Measurements from ENCODE around the gene ARL6IP4. TPM values are rescaled to one million over a fixed set of nuclear protein-coding genes. Genes with fewer than 3 reads are reported as not detected.

ARL6IP4 gene
- total RNA-seq, 1 donor from 2014 or later: 150 TPM

DNA sequence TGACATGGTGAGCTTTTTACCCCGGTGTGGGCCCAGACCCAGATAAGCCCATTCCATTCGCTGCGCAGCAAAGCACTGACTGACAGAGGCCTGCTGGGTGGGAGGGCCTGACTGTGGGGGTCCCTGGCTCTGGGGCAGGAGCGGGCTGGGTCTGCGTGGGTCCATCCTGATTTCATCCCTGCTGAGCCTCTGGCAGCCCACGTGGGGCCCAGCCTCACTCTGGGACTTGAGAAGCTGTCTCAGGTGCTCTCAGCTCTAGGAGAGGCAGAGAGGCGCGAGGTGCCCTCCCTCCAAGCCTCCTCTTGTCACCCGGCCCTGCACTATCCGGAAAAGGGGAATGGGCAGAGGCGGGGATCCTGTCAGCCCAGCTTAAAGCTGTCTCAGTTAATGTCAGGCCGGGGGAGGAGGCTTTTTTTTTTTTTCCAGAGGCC is 15.1 kb upstream of the ARL6IP4 start:
- no peaks in the 10 kb centered on the region for H3K36me3 Mint-ChIP-seq (ENCODE audit: low read depth)
- intact Hi-C loops (cut with micrococcal nuclease): no loop called here
- H3K27ac Mint-ChIP-seq: no peak overlapping the region
- H3K4me3 Mint-ChIP-seq: peak overlapping the region; percentile 26
- no peaks in the 10 kb centered on the region for H3K27me3 Mint-ChIP-seq
- H3K4me1 Mint-ChIP-seq: peaks cover 4% of the 10 kb centered on the region
- H3K9me3 Mint-ChIP-seq: no peaks in the 10 kb centered on the region
- DNase-seq: no peak

DNA sequence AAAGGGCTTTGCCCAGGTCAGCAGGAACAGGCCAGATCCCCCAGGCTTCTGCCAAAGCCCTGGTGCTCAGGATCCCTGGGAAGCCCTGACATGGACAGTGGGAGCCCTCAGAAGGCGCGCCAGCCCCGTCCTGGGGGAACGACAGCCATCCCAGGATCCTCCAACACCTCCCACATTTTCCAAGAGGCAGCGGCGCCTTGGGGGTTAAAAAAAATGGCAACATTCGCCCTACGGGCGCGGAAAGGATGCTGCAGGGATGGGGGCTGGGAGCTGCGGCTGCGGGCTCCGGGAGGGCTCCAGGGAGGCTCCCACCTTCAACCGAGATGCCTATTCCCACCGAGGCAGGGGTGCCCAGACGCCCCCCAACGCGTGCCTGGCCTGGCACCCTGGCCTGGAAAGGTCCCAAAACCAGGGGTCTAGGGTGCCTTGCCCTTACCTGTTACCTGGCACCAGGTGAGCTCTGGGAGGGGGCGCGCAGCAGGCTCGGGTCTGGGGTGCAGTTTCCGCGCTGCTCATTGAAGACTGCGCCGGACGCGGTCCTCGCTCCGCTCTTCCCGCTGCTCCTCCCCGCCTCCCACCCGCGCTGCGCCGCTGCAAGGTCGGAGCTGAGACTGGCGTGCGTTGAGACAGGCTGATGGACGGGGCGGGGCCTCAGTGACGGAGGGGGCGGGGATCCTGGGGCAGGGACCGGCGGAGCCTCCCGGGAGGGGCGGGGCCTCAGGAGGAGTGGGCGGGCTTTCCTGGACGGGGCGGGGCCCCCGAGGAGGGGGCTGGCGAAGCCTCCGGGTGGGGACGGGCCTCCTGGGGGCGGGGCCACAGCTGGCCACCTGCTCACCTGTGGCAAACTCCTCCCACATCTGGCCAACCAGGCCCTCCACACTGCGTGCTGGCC is 14.4 kb upstream of the ARL6IP4 start, which contains the start of gene ABCB9:
TSS of gene ABCB9 (minus strand) at position 613 of the 892 bp plus-strand sequence. CDS start 6,228 bp downstream, outside the sequence.
- H3K4me3 Mint-ChIP-seq: peak within 1 kb of the TSS; percentile 69
- H3K36me3 Mint-ChIP-seq (ENCODE audit: low read depth): no peaks in the 10 kb centered on the region
- DNase-seq: peak; percentile 96
- no peaks in the 10 kb centered on the region for H3K9me3 Mint-ChIP-seq
- peaks cover 4% of the 10 kb centered on the region for H3K4me1 Mint-ChIP-seq
- intact Hi-C loops (cut with micrococcal nuclease): loop anchor here (1.0 kb wide), 1 partner anchor 8 kb away; no protein-coding TSS in a partner anchor
- no peaks in the 10 kb centered on the region for H3K27me3 Mint-ChIP-seq
- no peak within 1 kb of the TSS for H3K27ac Mint-ChIP-seq

DNA sequence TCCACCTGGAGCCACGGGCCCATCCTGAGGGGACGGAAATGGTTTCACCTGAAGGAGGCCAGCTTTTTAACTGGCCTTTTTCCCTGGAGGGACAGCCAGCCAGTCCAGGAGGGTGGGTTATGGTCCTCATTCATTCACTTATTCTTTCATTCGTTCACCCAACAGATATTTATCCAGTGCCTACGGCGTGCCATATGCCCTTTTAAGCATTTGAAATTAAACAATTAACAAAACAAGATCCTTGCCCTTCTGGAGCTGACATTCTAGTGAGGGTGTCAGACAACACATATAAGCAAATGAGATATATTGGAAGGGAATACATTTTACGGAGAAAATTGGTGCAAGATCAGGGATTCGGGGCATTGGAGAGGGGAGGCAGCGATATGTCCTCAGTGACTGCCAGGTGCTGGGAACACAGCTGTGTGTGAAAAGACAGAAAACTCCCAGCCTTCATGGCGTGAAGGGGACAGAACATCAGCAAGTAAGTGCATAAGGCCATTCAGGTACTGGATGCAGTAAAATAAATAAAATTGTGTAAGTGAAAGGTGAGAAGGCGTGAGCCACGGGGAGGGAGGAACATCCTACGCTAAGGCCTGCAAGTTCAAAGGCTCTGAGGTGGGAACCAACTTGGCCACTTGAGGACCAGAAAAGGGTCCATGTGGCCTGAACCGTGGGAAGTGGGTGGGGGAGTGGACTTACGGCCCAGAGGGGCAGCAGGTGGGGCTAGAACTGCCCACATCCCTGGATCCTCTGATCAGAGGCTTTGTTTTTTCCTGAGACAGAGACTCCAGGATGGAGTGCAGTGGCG is 13.5 kb upstream of the ARL6IP4 start:
- no peak for DNase-seq
- Mint-ChIP-seq H3K4me3 (no peak overlapping the region), H3K36me3 (ENCODE audit: low read depth) (no peaks in the 10 kb centered on the region), H3K27ac (no peak overlapping the region), H3K27me3 (no peaks in the 10 kb centered on the region), H3K9me3 (no peaks in the 10 kb centered on the region), H3K4me1 (peaks cover 4% of the 10 kb centered on the region)
- intact Hi-C loops (cut with micrococcal nuclease): loop anchor here (1.0 kb wide), 1 partner anchor 7 kb away; no protein-coding TSS in a partner anchor

DNA sequence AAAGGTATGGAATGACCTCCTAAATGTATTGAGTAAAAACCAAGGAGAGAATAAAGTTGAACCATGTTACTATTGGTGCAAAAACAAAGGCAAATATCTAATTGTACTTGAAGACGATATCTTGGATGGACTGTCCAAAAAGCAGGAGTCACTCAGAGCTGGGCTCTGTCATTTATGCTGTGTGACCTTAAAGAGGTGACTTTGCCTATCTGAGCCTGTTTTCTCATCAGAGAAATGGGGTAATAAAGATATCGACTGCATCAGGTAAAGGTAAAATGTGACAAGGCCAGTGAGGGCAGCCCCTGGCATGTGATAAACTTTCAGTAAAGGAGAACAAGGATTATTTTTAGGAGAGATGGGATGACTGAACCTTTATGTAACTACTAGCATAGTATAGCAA is 12.4 kb upstream of the ARL6IP4 start:
- intact Hi-C loops (cut with micrococcal nuclease): no loop called here
- Mint-ChIP-seq H3K27ac (no peak overlapping the region), H3K9me3 (no peaks in the 10 kb centered on the region), H3K27me3 (no peaks in the 10 kb centered on the region), H3K36me3 (ENCODE audit: low read depth) (no peaks in the 10 kb centered on the region), H3K4me1 (peaks cover 4% of the 10 kb centered on the region), H3K4me3 (no peak overlapping the region)
- no peak for DNase-seq

DNA sequence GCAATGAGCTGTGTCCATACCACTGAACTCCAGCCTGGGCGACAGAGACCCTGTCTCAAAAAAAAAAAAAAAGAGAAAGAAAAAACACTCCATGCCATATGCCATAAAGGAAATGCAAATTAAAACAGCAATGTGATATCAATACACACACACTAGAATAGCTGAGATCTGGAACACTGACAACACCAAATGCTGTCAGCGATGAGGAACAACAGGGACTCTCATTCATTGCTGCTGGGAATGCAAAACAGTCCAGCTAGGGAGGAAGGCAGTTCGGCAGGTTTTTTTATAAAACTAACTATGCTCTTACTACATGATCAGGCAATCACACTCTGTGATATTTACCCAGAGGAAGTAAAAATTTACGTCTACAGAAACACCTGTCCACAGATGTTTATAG is 10.8 kb upstream of the ARL6IP4 start:
- no peaks in the 10 kb centered on the region for H3K9me3 Mint-ChIP-seq
- intact Hi-C loops (cut with micrococcal nuclease): loop anchor here (10.0 kb wide), 2 partner anchors 395 to 445 kb away; partner anchors contain the start of genes KNTC1, RSRC2 and SBNO1
- H3K27ac Mint-ChIP-seq: no peak overlapping the region
- H3K27me3 Mint-ChIP-seq: no peaks in the 10 kb centered on the region
- no peak for DNase-seq
- no peak overlapping the region for H3K4me3 Mint-ChIP-seq
- H3K4me1 Mint-ChIP-seq: peaks cover 12% of the 10 kb centered on the region
- peaks cover 2% of the 10 kb centered on the region for H3K36me3 Mint-ChIP-seq (ENCODE audit: low read depth)

DNA sequence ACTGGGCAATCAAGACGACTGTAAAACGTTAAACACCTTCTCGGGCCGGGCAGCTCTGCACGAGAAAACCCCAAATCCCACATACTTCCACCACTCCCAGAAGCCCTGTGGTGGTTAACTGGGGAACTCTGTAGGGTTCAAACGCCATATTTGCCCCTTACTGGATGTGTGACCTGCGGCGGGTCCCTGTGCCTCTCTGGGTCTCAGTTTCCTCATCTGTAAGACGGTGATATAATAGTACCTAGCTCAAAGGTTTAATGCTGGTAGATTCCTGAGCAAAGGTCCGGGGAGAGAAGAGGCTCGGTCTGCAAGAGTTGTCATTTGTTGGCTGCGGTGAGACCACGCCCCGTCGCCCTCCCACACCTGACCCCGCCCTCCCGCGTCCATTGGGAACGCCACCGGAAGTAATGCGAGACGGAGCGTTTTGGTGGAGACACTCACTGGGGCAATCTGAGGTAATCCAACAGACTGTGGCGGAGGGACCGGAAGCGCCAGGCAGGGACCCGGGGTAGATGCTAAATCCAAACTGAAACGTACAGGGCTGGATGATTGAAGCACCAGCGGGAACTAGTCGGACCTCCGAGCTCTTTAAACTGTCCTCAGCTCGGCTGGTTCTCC is 6.1 kb upstream of the ARL6IP4 start:
- DNase-seq: peak; percentile 100
- H3K27me3 Mint-ChIP-seq: no peaks in the 10 kb centered on the region
- peaks cover 19% of the 10 kb centered on the region for H3K4me1 Mint-ChIP-seq
- peak overlapping the region; percentile 99 for H3K27ac Mint-ChIP-seq
- intact Hi-C loops (cut with micrococcal nuclease): loop anchor here (1.0 to 10.0 kb wide), 5 partner anchors 8 to 450 kb away; partner anchors contain the start of genes ABCB9, KNTC1, MPHOSPH9 and MTRFR
- H3K36me3 Mint-ChIP-seq (ENCODE audit: low read depth): peaks cover 2% of the 10 kb centered on the region
- peak overlapping the region; percentile 94 for H3K4me3 Mint-ChIP-seq
- no peaks in the 10 kb centered on the region for H3K9me3 Mint-ChIP-seq

DNA sequence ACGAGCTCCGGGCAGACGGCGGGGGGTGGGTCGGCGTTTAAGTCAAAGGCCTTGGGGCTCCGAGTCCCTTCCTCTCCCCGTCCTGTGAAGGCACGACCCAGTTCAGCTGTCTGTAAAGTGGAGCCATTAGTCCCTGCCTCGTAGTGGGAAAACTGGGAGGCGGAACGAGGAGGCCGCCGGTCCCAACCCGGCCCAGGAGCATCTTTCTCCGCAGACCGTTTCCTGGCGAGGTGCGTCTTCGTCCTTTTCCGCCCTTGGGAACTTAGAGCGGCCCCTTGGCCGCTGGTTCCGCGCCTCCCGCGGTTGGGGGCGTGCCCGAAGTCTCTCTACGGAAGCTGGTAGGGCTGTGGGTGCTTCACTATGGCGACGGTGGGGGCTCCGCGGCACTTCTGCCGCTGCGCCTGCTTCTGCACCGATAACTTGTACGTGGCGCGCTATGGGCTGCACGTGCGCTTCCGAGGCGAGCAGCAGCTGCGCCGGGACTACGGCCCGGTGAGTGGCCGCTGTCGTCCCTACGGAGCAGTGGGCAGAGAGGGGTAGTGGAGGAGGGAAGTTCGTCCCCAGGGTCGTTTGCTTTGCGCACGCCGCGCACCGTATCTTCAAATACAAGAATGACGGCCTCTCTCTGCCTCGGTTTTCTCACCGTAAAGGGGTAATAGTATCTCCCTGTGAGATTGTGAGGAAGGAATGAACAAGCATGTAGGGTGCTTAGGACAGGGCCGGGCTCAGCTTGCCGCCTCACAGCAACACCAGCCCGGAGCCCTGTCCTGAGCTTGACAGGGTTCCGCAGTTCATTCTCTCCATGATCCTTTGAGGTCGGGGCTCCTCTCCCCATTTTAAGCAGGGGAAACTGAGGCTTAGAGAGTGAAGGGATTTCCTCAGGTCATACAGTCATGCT is 5.3 kb upstream of the ARL6IP4 start, which contains the start of gene OGFOD2:
TSS of gene OGFOD2 (plus strand) at position 353 of the 898 bp plus-strand sequence. CDS start at position 361, 8 bp downstream.
- peaks cover 21% of the 10 kb centered on the region for H3K4me1 Mint-ChIP-seq
- DNase-seq: peak; percentile 98
- intact Hi-C loops (cut with micrococcal nuclease): loop anchor here (1.0 to 10.0 kb wide), 5 partner anchors 9 to 450 kb away; partner anchors contain the start of genes ABCB9, KNTC1, MPHOSPH9 and MTRFR
- no peaks in the 10 kb centered on the region for H3K27me3 Mint-ChIP-seq
- peak within 1 kb of the TSS; percentile 94 for H3K4me3 Mint-ChIP-seq
- peaks cover 4% of the 10 kb centered on the region for H3K36me3 Mint-ChIP-seq (ENCODE audit: low read depth)
- H3K9me3 Mint-ChIP-seq: no peaks in the 10 kb centered on the region
- H3K27ac Mint-ChIP-seq: peak within 1 kb of the TSS; percentile 99

DNA sequence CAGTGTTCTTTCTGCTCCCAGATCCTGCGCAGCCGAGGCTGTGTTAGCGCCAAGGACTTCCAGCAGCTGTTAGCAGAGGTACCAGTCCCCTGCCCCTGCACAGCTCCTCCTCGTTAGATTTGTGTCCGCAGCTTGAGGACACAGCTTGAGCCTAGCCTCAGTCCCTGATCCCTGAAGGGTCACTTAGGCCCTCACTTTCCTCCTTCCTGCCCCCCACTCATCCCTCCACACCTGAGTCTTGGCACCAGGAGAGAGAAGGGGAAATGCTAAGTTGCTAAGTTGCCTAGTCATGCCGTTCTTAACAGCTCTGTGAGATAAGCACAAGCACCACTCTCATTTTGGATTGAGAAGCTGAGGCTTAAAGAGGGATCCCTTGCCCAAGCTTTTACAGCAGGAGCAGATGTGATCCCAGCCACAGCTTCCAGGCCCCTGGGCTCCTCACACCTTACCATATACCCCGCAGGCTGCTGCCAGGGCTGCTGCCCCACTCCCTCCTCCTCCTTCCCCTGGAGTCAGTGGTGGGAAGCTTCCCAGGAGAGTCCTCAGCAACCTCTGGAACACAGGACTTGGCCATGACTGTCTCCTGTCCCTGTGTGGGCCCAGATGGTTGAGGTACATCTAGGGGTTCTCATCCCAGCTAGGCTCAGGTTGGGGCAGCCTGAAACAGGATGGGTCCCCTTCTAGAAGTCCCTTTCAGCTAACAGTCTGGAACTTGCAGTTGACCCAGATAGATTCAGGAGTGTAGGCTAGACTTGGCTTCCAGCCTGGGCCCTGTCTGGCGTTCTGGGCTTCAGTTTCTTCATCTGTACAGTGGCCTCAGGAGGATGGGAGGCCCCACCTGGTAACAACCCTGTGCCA is 4.5 kb upstream of the ARL6IP4 start:
- H3K27me3 Mint-ChIP-seq: no peaks in the 10 kb centered on the region
- no peaks in the 10 kb centered on the region for H3K9me3 Mint-ChIP-seq
- peaks cover 23% of the 10 kb centered on the region for H3K4me1 Mint-ChIP-seq
- peak overlapping the region; percentile 99 for H3K27ac Mint-ChIP-seq
- intact Hi-C loops (cut with micrococcal nuclease): loop anchor here (2.0 to 10.0 kb wide), 4 partner anchors 101 to 451 kb away; partner anchors contain the start of genes KNTC1, MPHOSPH9, MTRFR and RSRC2
- peaks cover 6% of the 10 kb centered on the region for H3K36me3 Mint-ChIP-seq (ENCODE audit: low read depth)
- DNase-seq: peak; percentile 67
- H3K4me3 Mint-ChIP-seq: peak overlapping the region; percentile 94

DNA sequence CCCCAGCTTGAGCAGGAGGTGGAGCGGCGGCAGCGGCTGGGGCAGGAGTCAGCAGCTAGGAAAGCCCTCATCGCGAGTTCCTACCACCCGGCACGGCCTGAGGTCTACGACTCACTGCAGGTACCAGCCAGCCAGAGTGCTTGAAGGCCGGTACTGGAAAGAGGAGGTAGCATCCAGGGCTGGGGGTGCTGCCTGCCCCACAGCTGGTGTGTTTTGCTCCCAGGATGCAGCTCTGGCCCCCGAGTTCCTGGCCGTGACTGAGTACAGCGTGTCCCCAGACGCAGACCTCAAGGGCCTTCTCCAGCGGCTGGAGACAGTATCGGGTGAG is 3.9 kb upstream of the ARL6IP4 start:
- no peak for DNase-seq
- Mint-ChIP-seq H3K4me3 (peak overlapping the region; percentile 94), H3K27me3 (no peaks in the 10 kb centered on the region), H3K4me1 (peaks cover 25% of the 10 kb centered on the region), H3K36me3 (ENCODE audit: low read depth) (peaks cover 10% of the 10 kb centered on the region), H3K27ac (peak overlapping the region; percentile 99), H3K9me3 (no peaks in the 10 kb centered on the region)
- intact Hi-C loops (cut with micrococcal nuclease): loop anchor here (10.0 kb wide), 2 partner anchors 388 to 452 kb away; partner anchors contain the start of genes KNTC1, RSRC2 and SBNO1

DNA sequence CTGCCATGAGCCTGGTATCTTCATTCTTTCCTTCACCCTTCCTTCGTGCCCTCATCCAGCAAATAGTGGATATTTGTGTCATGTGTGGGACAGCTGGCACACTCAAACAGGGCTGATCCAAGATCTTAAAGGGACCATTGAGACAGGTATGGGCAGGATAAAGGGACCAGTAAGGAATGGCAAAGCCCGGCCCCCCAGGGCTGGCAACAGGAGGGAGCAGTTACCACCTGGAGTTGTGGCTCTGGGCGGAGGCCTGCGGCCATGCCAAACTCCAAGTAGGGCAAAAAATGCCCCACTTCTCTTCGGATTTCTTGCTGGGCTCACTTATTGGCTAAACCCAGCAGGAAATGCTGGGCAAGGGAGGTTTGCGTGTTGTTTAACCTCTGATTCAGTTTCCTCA is 3.3 kb upstream of the ARL6IP4 start:
- no peak for DNase-seq
- Mint-ChIP-seq H3K9me3 (no peaks in the 10 kb centered on the region), H3K4me1 (peaks cover 29% of the 10 kb centered on the region), H3K36me3 (ENCODE audit: low read depth) (peaks cover 15% of the 10 kb centered on the region), H3K27ac (no peak overlapping the region), H3K4me3 (peak overlapping the region; percentile 41), H3K27me3 (no peaks in the 10 kb centered on the region)
- intact Hi-C loops (cut with micrococcal nuclease): loop anchor here (10.0 kb wide), 2 partner anchors 388 to 452 kb away; partner anchors contain the start of genes KNTC1, RSRC2 and SBNO1

DNA sequence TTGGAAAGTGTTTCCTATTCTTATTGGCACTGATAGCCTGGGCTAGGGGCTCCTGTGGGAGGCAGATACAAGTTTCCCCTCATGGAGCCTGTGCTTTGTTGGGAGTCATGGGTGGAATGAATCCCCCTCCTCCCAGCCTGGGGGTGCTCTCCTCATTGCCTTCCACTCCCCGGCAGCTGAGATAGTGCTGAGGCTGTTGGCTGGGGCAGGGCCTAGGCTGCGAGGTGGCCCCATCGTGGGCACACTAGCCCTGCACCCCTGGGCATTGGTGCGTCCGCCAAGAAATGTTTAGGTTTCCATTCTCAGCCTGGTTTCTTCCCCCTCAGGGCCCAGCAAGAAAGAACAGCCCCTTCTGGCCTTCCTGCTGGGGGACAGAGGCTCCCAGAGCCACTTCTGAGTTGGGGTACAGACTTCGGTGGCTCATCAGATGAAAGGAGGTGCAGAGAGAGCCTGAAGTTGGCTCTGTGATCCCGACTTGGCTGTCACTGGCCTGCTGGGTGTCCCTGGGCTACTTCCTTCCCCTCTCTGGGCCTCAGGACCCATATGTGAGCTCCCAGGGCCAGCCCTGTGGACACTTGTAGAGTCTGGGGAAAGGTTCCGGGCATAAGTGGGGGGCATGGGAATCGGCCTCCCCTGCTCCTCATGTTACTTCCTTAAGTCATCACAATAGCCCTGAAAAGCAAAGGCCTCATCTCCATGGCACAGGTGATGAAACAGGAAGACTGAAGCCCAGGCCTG is 2.7 kb upstream of the ARL6IP4 start:
- DNase-seq: no peak
- no peaks in the 10 kb centered on the region for H3K9me3 Mint-ChIP-seq
- peak overlapping the region; percentile 48 for H3K4me3 Mint-ChIP-seq
- no peaks in the 10 kb centered on the region for H3K27me3 Mint-ChIP-seq
- H3K4me1 Mint-ChIP-seq: peaks cover 32% of the 10 kb centered on the region
- intact Hi-C loops (cut with micrococcal nuclease): loop anchor here (10.0 kb wide), 2 partner anchors 387 to 453 kb away; partner anchors contain the start of genes KNTC1, RSRC2 and SBNO1
- H3K36me3 Mint-ChIP-seq (ENCODE audit: low read depth): peaks cover 20% of the 10 kb centered on the region
- no peak overlapping the region for H3K27ac Mint-ChIP-seq
